ENCODE data around the gene CDH15. TPM values are rescaled to one million over a fixed set of nuclear protein-coding genes. Genes with fewer than 3 reads are reported as not detected.

CDH15 gene
- total and polyA plus RNA-seq, 2 of the 13 experiments (the other 11 are each of a cell fraction or from before 2014, with no cell fraction given): 0.74 to 2.2 TPM

- TF ChIP-seq, protein P1, sequence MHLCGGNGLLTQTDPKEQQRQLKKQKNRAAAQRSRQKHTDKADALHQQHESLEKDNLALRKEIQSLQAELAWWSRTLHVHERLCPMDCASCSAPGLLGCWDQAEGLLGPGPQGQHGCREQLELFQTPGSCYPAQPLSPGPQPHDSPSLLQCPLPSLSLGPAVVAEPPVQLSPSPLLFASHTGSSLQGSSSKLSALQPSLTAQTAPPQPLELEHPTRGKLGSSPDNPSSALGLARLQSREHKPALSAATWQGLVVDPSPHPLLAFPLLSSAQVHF (CRISPR knock-in tag; IDR thresholded peaks at IDR 0.05): no peak
- TF ChIP-seq ZNF337 (CRISPR knock-in tag; IDR thresholded peaks at IDR 0.05; ENCODE audit: borderline replicate concordance, low read depth) (0 out of 2 replicates have a peak, but pooled peaks have one; percentile 31), ZNF263 (CRISPR knock-in tag; IDR thresholded peaks at IDR 0.05) (peak; percentile 92), ZNF879 (CRISPR knock-in tag; IDR thresholded peaks at IDR 0.05) (peak; percentile 95), THRA (CRISPR knock-in tag; IDR thresholded peaks at IDR 0.05; ENCODE audit: borderline replicate concordance) (peak; percentile 82), ZSCAN22 (CRISPR knock-in tag; IDR thresholded peaks at IDR 0.05) (peak; percentile 60; the same call in 1 of the 2 replicates), ZNF782 (CRISPR knock-in tag; IDR thresholded peaks at IDR 0.05; ENCODE audit: borderline replicate concordance) (no peak), TEF (CRISPR knock-in tag; IDR thresholded peaks at IDR 0.05) (peak; percentile 39; the same call in 1 of the 2 replicates), FOXA1 (IDR thresholded peaks at IDR 0.05) (no peak), FOXA1 (CRISPR knock-in tag; IDR thresholded peaks at IDR 0.05) (0 out of 2 replicates have a peak, but pooled peaks have one; percentile 19), ZNF713 (CRISPR knock-in tag; IDR thresholded peaks at IDR 0.05) (0 out of 2 replicates have a peak, but pooled peaks have one; percentile 26), ZSCAN25 (CRISPR knock-in tag; IDR thresholded peaks at IDR 0.05) (peak; percentile 88), NFYC (CRISPR knock-in tag; IDR thresholded peaks at IDR 0.05) (no peak), DNMT1 (CRISPR knock-in tag; IDR thresholded peaks at IDR 0.05) (peak; percentile 87), MED13 (CRISPR knock-in tag; IDR thresholded peaks at IDR 0.05) (peak; percentile 86), ZNF777 (CRISPR knock-in tag; IDR thresholded peaks at IDR 0.05) (peak; percentile 72), NR2F6 (IDR thresholded peaks at IDR 0.05) (peak; percentile 46), NR2F6 (CRISPR knock-in tag; IDR thresholded peaks at IDR 0.05) (peak; percentile 45; the same call in 1 of the 2 replicates), ZNF468 (CRISPR knock-in tag; IDR thresholded peaks at IDR 0.05) (no peak), ZFY (CRISPR knock-in tag; IDR thresholded peaks at IDR 0.05) (peak; percentile 60; the same call in 1 of the 2 replicates), SRY (CRISPR knock-in tag; IDR thresholded peaks at IDR 0.05) (peak; percentile 59; the same call in 1 of the 2 replicates), U2AF1 (optimal IDR thresholded peaks at IDR 0.05; ENCODE audit: low read depth, low read length) (peak; percentile 38)
- TF ChIP-seq, protein P2, sequence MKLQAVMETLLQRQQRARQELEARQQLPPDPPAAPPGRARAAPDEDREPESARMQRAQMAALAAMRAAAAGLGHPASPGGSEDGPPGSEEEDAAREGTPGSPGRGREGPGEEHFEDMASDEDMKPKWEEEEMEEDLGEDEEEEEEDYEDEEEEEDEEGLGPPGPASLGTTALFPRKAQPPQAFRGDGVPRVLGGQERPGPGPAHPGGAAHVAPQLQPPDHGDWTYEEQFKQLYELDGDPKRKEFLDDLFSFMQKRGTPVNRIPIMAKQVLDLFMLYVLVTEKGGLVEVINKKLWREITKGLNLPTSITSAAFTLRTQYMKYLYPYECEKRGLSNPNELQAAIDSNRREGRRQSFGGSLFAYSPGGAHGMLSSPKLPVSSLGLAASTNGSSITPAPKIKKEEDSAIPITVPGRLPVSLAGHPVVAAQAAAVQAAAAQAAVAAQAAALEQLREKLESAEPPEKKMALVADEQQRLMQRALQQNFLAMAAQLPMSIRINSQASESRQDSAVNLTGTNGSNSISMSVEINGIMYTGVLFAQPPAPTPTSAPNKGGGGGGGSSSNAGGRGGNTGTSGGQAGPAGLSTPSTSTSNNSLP (IDR thresholded peaks at IDR 0.05; ENCODE audit: low read depth, low read length): no peak
- TF ChIP-seq, protein P3, sequence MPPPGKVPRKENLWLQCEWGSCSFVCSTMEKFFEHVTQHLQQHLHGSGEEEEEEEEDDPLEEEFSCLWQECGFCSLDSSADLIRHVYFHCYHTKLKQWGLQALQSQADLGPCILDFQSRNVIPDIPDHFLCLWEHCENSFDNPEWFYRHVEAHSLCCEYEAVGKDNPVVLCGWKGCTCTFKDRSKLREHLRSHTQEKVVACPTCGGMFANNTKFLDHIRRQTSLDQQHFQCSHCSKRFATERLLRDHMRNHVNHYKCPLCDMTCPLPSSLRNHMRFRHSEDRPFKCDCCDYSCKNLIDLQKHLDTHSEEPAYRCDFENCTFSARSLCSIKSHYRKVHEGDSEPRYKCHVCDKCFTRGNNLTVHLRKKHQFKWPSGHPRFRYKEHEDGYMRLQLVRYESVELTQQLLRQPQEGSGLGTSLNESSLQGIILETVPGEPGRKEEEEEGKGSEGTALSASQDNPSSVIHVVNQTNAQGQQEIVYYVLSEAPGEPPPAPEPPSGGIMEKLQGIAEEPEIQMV (CRISPR knock-in tag; IDR thresholded peaks at IDR 0.05; ENCODE audit: low read depth): peak; percentile 54; the same call in 1 of the 2 replicates
These were observed 69.8 kb downstream of the CDH15 start (continued) for GRCh38 chr16:89241187-89242007.
